GM18519 (cell line): ENCODE measurements around the gene CSPG5.

Experiments used
- ATAC-seq: cut with Tn5 transposase; IDR thresholded peaks from one replicate; pipeline ENCODE4 v1.9.1; 2021; ENCODE audit warnings: mild to moderate bottlenecking, moderate library complexity; ENCODE audit not compliant: unreplicated experiment, low FRiP score

Gene CSPG5

DNA sequence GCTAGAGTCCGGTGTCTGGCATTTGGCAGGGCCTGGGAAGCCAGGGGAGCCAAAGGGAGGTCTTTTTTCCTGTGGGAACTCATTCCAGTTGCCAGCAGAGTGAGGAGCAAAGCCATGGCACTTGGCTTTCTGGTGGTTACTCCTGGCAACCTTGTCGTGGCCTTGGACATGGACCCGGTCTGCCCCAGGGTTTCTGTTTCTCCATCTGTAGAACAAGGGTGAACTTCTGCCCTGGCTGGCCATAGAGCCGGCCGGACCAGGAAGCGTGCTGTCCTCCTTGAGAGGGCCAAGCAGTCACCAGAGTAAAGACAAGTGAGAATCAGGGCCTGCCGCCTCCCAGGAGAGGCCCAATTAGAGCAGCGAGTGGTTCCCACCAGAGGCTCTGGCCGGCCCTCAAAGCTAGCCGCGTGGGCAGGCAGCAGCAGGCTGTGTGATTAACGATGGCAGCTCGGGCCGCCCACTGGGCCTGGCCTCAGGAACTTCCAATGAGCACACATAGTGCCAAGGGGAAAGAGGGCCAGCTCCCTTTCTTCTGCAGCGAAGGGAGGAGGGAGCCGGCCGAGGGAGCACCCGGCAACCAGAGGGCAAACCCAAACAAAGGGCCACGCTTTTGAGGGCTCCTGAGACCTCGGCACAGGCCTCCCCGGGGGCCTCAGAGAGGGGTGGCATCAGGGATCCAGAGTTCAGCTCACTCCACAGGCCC is 36.0 kb downstream of the CSPG5 start:
- ATAC-seq = no peak

- ATAC-seq = no peak
Observed at GRCh38 chr3:47541583-47542108, 37.0 kb downstream of the CSPG5 start.

GRCh38 chr3:47540281-47540680 is 38.4 kb downstream of the CSPG5 start:
- no peak for ATAC-seq

GRCh38 chr3:47536967-47537366 is 41.7 kb downstream of the CSPG5 start:
- ATAC-seq = no peak

DNA sequence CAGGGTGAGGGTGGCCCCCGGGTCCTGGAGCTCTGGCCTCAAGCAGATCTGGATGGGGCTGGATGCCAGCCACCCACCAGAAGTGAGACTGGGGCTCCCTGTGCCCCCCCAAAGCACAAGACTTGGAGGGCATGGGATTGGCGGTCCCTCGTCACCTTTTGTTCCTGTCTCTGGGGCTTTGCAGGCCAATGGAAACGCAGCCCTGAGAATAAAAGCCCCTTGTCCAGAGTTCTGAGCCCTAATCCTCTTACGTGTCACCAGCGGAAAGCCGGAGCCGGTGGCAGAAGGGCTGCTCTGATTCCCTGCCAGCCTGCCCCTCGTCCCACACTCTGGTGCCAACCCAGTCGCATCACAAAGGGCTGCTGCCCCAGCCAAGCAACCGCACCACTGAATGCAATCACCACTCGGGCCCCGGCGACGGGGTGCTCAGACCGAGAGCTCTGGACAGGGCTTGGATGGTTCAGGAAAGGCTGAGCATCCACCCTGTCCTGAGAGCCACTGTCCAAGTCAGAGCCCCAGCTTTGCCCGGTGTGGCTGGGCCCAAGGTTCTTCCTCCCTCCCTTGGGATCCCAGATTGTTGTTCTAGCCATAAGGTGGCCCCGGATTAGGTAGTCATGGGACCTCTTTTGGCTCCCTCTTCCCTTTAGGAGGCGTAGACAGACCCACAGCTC is 42.3 kb downstream of the CSPG5 start:
- ATAC-seq = no peak

- no peak for ATAC-seq
Observed at GRCh38 chr3:47533996-47534454, 44.6 kb downstream of the CSPG5 start.

- no peak for ATAC-seq
Observed at GRCh38 chr3:47533481-47533880, 45.2 kb downstream of the CSPG5 start.

GRCh38 chr3:47527952-47528725 is 50.5 kb downstream of the CSPG5 start:
- no peak for ATAC-seq

DNA sequence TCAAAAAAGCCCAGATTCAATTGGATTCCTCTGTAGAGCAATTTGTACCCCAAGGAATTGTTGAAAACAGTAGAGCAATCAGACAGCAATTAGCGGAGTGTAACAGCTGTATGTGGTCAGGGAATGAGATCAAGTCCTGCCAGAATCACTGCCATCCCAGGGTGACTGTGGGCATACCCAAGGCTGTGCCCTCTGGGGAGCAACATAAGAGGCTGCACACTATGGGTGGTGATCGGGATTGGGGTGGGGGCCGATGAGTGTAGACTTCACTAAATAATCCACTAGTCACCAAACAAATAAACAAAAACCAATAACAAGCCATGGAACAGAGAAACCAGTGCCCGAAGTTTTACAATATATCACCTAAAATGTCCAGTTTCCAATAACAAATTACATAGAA is 53.0 kb downstream of the CSPG5 start:
- no peak for ATAC-seq

- ATAC-seq = no peak
Observed at GRCh38 chr3:47523310-47524073, 55.2 kb downstream of the CSPG5 start.

DNA sequence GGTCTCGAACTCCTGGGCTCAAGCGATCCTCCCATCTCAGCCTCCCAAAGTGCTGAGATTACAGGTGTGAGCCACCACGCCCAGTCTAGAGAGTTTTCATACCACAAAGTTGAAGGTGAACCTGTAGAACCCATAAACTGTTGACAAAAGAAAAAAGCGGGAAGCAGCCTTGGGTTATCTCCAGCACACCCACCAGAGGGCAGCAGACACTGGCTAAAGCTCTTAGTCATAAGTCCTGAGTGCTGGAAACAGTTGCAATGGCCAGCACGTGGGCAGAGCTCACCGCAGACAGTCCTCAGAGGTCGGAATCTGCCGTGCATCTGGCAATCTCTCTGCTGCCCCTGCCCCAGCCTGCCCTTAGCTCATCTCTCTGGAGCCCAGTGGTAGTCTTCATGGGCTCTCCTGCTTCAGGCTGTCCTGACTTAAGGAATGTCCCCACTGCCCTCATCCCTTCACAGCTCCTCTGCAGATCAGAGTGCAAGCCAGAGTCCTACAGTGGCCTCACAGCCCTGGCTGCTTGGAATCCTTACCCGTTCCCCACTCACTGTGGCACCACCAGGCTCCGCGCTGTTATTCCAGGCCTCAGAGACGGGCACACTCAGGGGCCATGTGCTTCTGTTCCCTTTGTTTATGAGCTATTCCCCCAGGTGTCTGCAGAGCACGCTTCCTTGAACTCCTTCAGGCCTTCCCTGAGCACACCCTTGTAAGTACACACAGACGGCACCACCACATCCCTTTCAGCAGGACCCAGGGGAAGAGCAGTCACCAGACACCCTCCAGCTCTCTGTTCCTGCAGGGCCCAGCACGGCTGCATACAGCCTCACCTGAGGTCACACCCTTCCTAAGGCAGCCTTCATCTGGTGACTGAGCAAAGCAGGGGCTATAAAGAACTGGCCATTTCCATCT is 56.3 kb downstream of the CSPG5 start:
- ATAC-seq = no peak

DNA sequence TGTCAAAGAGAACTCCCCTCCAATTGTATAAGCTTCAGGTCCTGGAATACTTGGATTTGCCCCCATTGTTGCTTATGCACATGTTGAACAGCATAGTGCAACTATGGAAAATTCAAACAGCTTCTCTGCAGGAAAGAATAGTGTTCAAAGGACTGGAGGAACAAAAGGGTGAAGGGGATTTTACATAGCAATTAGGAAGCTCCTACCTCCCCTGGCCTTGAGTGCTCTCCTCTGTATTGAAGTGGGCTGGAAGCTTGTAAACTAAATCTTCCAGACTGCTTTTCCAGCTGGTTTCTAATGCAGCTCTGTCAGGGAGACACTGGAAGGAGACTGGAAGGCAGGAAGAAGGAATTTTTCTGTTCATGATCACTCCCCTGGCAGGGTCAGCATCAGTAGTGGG is 57.9 kb downstream of the CSPG5 start:
- ATAC-seq = no peak

GRCh38 chr3:47517937-47518336 is 60.7 kb downstream of the CSPG5 start:
- no peak for ATAC-seq

DNA sequence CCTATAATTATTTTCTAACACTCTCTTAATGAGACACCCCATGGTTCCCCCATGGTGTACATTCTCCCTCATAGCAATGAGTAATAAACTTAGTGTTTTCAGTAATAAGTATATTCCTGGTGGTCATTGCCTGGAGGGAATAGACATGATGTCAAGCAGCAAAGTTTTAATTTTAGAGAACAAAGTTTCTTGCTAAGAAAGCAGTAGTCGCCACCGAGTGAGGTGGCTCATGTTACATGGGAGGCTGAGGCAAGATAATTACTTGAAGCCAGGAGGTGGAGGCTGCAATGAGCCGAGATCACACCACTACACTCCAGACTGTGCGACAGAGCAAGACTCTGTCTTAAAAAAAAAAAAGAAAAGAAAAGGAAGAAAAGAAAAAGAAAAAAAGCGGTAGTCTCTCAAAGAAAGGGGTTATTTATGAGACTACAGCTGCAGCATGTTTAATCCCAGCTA is 62.8 kb downstream of the CSPG5 start:
- no peak for ATAC-seq

- no peak for ATAC-seq
Observed at GRCh38 chr3:47515100-47515499, 63.6 kb downstream of the CSPG5 start.

DNA sequence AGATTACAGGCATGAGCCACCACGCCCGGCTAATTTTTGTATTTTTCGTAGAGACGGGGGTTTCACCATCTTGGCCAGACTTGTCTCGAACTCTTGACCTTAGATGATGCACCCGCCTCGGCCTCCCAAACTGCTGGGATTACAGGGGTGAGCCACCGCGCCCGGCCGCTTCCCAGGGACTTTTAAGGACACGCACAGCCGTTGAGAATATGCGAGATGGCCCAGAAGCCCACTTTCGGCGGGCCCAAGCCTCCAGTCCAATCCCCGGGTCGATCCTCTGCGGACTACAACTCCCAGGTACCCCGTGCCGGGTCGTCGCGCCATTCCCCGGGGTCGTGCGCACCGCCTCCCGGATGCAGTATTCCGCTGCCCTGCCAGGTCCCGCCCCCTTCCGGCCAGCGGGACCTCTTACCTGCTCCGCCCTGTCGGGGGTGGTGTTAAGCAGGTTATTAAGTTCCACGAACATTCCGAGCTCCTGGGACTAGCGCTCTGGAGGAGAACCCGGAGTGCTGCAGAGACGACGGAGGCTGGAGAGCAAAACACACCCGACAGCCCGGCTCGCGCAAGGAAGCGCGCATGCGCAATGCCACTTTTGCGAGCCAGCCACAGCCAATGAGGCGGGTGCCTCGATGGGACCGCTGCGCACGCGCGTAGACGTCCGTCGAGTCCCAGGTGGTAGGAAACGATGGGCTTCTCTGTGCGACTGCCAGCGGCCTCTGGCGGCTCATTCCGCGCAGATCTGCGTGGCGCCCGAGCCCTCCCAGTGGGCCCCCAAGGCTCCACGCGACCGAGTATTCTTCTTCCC is 65.3 kb downstream of the CSPG5 start, which contains the start of gene ELP6:
TSS of gene ELP6 (minus strand) at position 588 of the 805 bp plus-strand sequence. CDS start at position 466, 122 bp downstream.
- peak; percentile 76 for ATAC-seq

DNA sequence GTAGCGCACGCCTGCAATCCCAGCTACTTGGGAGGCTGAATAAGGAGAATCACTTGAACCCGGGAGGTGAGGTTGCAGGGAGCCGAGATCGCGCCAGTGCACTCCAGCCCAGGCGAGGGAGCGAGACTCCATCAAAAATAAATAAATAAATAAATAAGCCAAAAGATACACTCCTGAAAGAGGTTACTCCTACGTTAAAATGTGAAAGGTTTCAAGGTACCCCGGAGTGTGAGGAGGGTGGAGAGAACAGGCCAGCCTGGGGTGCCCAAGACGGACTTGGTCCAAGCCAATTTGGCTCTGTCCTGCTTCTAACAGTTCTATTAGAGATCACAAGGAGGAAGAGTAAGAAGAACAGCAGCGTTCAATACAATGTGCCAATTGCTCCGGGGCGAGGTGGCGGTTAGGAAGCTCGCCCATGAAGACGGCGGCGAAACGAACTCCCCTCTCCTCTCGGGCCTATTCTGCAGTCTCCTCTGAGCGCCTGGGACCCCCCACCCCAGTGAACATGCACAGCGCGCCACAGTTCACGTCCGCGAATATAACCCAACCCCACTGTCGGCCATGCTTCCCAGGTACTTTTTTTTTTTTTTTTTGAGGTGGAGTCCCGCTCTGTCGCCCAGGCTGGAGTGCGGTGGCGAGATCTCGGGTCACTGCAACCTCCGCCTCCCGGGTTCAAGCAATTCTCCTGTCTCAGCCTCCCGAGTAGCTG is 66.1 kb downstream of the CSPG5 start:
- ATAC-seq = no peak
